ENCODE measurements around the gene LCE3E. TPM values are rescaled to one million over a fixed set of nuclear protein-coding genes. Genes with fewer than 3 reads are reported as not detected.

The LCE3E gene
- total and polyA plus RNA-seq, 2 donors (not counting 1 experiment from before 2014, with no cell fraction given) = not detected

GRCh38 chr1:152525080-152525641, 41.4 kb downstream of the LCE3E start:
- no peak for DNase-seq (ENCODE audit: low read depth in 2 of 2)
- no peak for TF ChIP-seq EZH2 (IDR thresholded peaks at IDR 0.05; ENCODE audit: low read length, missing control alignments)
- TF ChIP-seq CTCF (conservative IDR thresholded peaks at IDR 0.05 in 1 of 2, IDR thresholded peaks at IDR 0.05 in 1 of 2; ENCODE audit: low read depth in 1 of 2, low read length in 2 of 2) = no peak
- no peak overlapping the region for H3K4me3 ChIP-seq (replicated peaks in 1 of 4; ENCODE audit: control extremely low read depth in 1 of 4, insufficient read depth in 1 of 4, low read depth in 3 of 4, low read length in 4 of 4)
- no peaks in the 10 kb centered on the region for H4K20me1 ChIP-seq (ENCODE audit: control insufficient read depth, extremely low read depth, insufficient read depth, low read length)
- no peaks in the 10 kb centered on the region for H3K79me2 ChIP-seq (ENCODE audit: control insufficient read depth, insufficient read depth, low read length)
- no peak overlapping the region for H3K9ac ChIP-seq (ENCODE audit: insufficient read depth, low read length)
- H3K27me3 ChIP-seq (ENCODE audit: control insufficient read depth, insufficient read depth, low read length) = no peaks in the 10 kb centered on the region
- H3K4me2 ChIP-seq (ENCODE audit: extremely low read depth, insufficient read depth, low read length) = no peak overlapping the region
- no peaks in the 10 kb centered on the region for H3K36me3 ChIP-seq (ENCODE audit: control insufficient read depth, insufficient read depth, low read length)
- H3K27ac ChIP-seq (ENCODE audit: insufficient read depth, low read length) = no peak overlapping the region
- no peaks in the 10 kb centered on the region for H3K4me1 ChIP-seq (ENCODE audit: control insufficient read depth, extremely low read depth, insufficient read depth, low read length)
- H2AFZ ChIP-seq (ENCODE audit: low read length) = no peak overlapping the region
- H3K9me3 ChIP-seq (ENCODE audit: control insufficient read depth, insufficient read depth, low read depth, low read length) = no peaks in the 10 kb centered on the region

GRCh38 chr1:152520561-152521090, 46.0 kb downstream of the LCE3E start:
- Histone ChIP-seq H3K27ac (ENCODE audit: insufficient read depth, low read length) (no peak overlapping the region), H3K79me2 (ENCODE audit: control insufficient read depth, insufficient read depth, low read length) (no peaks in the 10 kb centered on the region), H4K20me1 (ENCODE audit: control insufficient read depth, extremely low read depth, insufficient read depth, low read length) (no peaks in the 10 kb centered on the region), H3K9ac (ENCODE audit: insufficient read depth, low read length) (no peak overlapping the region), H3K27me3 (ENCODE audit: control insufficient read depth, insufficient read depth, low read length) (no peaks in the 10 kb centered on the region), H3K4me1 (ENCODE audit: control insufficient read depth, extremely low read depth, insufficient read depth, low read length) (no peaks in the 10 kb centered on the region), H3K4me3 (replicated peaks in 1 of 4; ENCODE audit: control extremely low read depth in 1 of 4, insufficient read depth in 1 of 4, low read depth in 3 of 4, low read length in 4 of 4) (no peak overlapping the region), H3K4me2 (ENCODE audit: extremely low read depth, insufficient read depth, low read length) (no peak overlapping the region), H3K9me3 (ENCODE audit: control insufficient read depth, insufficient read depth, low read depth, low read length) (no peaks in the 10 kb centered on the region), H3K36me3 (ENCODE audit: control insufficient read depth, insufficient read depth, low read length) (no peaks in the 10 kb centered on the region), H2AFZ (ENCODE audit: low read length) (no peak overlapping the region)
- TF ChIP-seq EZH2 (IDR thresholded peaks at IDR 0.05; ENCODE audit: low read length, missing control alignments) (no peak), CTCF (conservative IDR thresholded peaks at IDR 0.05 in 1 of 2, IDR thresholded peaks at IDR 0.05 in 1 of 2; ENCODE audit: low read depth in 1 of 2, low read length in 2 of 2) (no peak)
- no peak for DNase-seq (ENCODE audit: low read depth in 2 of 2)

GRCh38 chr1:152519851-152520250, 46.7 kb downstream of the LCE3E start:
- no peaks in the 10 kb centered on the region for H4K20me1 ChIP-seq (ENCODE audit: control insufficient read depth, extremely low read depth, insufficient read depth, low read length)
- H3K4me2 ChIP-seq (ENCODE audit: extremely low read depth, insufficient read depth, low read length) = no peak overlapping the region
- TF ChIP-seq EZH2 (IDR thresholded peaks at IDR 0.05; ENCODE audit: low read length, missing control alignments) (no peak), CTCF (conservative IDR thresholded peaks at IDR 0.05 in 1 of 2, IDR thresholded peaks at IDR 0.05 in 1 of 2; ENCODE audit: low read depth in 1 of 2, low read length in 2 of 2) (no peak)
- no peaks in the 10 kb centered on the region for H3K4me1 ChIP-seq (ENCODE audit: control insufficient read depth, extremely low read depth, insufficient read depth, low read length)
- H3K9ac ChIP-seq (ENCODE audit: insufficient read depth, low read length) = no peak overlapping the region
- no peak overlapping the region for H3K4me3 ChIP-seq (replicated peaks in 1 of 4; ENCODE audit: control extremely low read depth in 1 of 4, insufficient read depth in 1 of 4, low read depth in 3 of 4, low read length in 4 of 4)
- no peak for DNase-seq (ENCODE audit: low read depth in 2 of 2)
- no peak overlapping the region for H2AFZ ChIP-seq (ENCODE audit: low read length)
- no peaks in the 10 kb centered on the region for H3K36me3 ChIP-seq (ENCODE audit: control insufficient read depth, insufficient read depth, low read length)
- no peaks in the 10 kb centered on the region for H3K9me3 ChIP-seq (ENCODE audit: control insufficient read depth, insufficient read depth, low read depth, low read length)
- H3K79me2 ChIP-seq (ENCODE audit: control insufficient read depth, insufficient read depth, low read length) = no peaks in the 10 kb centered on the region
- peaks cover 3% of the 10 kb centered on the region for H3K27me3 ChIP-seq (ENCODE audit: control insufficient read depth, insufficient read depth, low read length)
- H3K27ac ChIP-seq (ENCODE audit: insufficient read depth, low read length) = no peak overlapping the region
